Keratinocyte (primary cell): ENCODE measurements around the gene MPP4.

Experiments
- CTCF ChIP-seq, 3 experiments: IDR thresholded peaks in 1 of 3; conservative IDR thresholded peaks in 1 of 3; optimal IDR thresholded peaks in 1 of 3; 2 replicates in 2 of 3; 3 replicates in 1 of 3; pipeline versions ENCODE3 to v1.5.1; 2011; ENCODE audit warnings: low read length in 3 of 3, mild to moderate bottlenecking in 3 of 3, moderate library complexity in 2 of 3, control low read depth in 1 of 3, inconsistent platforms in 1 of 3; ENCODE audit not compliant: insufficient read depth in 2 of 3; ENCODE audit errors: extremely low read depth in 1 of 3
- EZH2 ChIP-seq: IDR thresholded peaks from one replicate; pipeline ENCODE4 v1.6.1; 2012; ENCODE audit warnings: inconsistent platforms, mild to moderate bottlenecking, low read length, moderate library complexity

- peak in 1 of 3 experiments; percentile 11 for TF ChIP-seq CTCF (optimal IDR thresholded peaks at IDR 0.05 in 1 of 3, IDR thresholded peaks at IDR 0.05 in 1 of 3, conservative IDR thresholded peaks at IDR 0.05 in 1 of 3; ENCODE audit: extremely low read depth in 1 of 3, insufficient read depth in 2 of 3, low read length in 3 of 3)
- no peak for TF ChIP-seq EZH2
Observed at GRCh38 chr2:201715459-201715858, 17.0 kb upstream of the MPP4 start.
